GM12878 (cell line): ENCODE measurements around the gene ASIC1.

Source experiments
- BCLAF1 ChIP-seq: fragments of 450-650 bp; IDR thresholded peaks from 2 replicates; pipeline ENCODE4 v1.6.1; 2017; ENCODE audit warnings: antibody characterized with exemption, mild to moderate bottlenecking, moderate library complexity
- EP300 ChIP-seq, 2 experiments: fragments of 150-350 bp in 1 of 2; IDR thresholded peaks; 2 replicates each; pipeline ENCODE4 v1.6.1; 2011 to 2012; ENCODE audit warnings: low read depth in 2 of 2, low read length in 2 of 2, borderline replicate concordance in 1 of 2, improper control_type of control experiment in 1 of 2, inconsistent platforms in 1 of 2; ENCODE audit not compliant: control insufficient read depth in 1 of 2
- FOS ChIP-seq: IDR thresholded peaks from 3 replicates; pipeline ENCODE4 v1.6.1; 2011; ENCODE audit warnings: borderline replicate concordance; ENCODE audit not compliant: insufficient read length; ENCODE audit errors: extremely low read depth
- FOXM1 ChIP-seq: IDR thresholded peaks from 2 replicates; pipeline ENCODE4 v1.6.1; 2012; ENCODE audit warnings: low read depth, mild to moderate bottlenecking, inconsistent platforms, low read length, moderate library complexity
- PRDM15 ChIP-seq: fragments of 450-650 bp; formaldehyde crosslinking; IDR thresholded peaks from 2 replicates; pipeline ENCODE4 v1.4.0; 2020; ENCODE audit warnings: mild to moderate bottlenecking, moderate library complexity
- RFX5 ChIP-seq: IDR thresholded peaks from 2 replicates; pipeline ENCODE4 v1.6.1; 2011; ENCODE audit warnings: low read depth, low read length, improper control_type of control experiment
- SMAD1 ChIP-seq: fragments of 450-650 bp; IDR thresholded peaks from 2 replicates; pipeline ENCODE4 v1.6.1; 2018; ENCODE audit warnings: mild to moderate bottlenecking, low read depth; ENCODE audit not compliant: partially characterized antibody
- ZBED1 ChIP-seq: IDR thresholded peaks from 2 replicates; pipeline ENCODE4 v1.6.1; 2016; ENCODE audit warnings: borderline replicate concordance
- ZNF274 ChIP-seq: IDR thresholded peaks from one replicate; pipeline ENCODE4 v1.8.0; 2011; ENCODE audit not compliant: insufficient read length, insufficient read depth
- ZNF384 ChIP-seq: IDR thresholded peaks from 2 replicates; pipeline ENCODE4 v1.6.1; 2012; ENCODE audit warnings: low read depth, mild to moderate bottlenecking, low read length, improper control_type of control experiment, borderline replicate concordance

GRCh38 chr12:50104417-50105366, 47.3 kb downstream of the ASIC1 start:
- no peak for TF ChIP-seq ZNF384
- no peak for TF ChIP-seq EP300 (IDR thresholded peaks at IDR 0.05; ENCODE audit: borderline replicate concordance in 1 of 2, control insufficient read depth in 1 of 2, low read depth in 2 of 2, low read length in 2 of 2)
- no peak for TF ChIP-seq PRDM15 (CRISPR knock-in tag)
- no peak for TF ChIP-seq ZBED1
- no peak for TF ChIP-seq ZNF274
- no peak for TF ChIP-seq RFX5
- no peak for TF ChIP-seq BCLAF1
- no peak for TF ChIP-seq FOXM1
- TF ChIP-seq SMAD1: no peak
- TF ChIP-seq FOS: no peak
